DMS53 (cell line): ENCODE measurements around the gene SPPL2A.

Experiments
- DNase-seq: peaks from one replicate; lab custom pipeline; 2025; lab: John Stamatoyannopoulos, UW

SPPL2A gene

GRCh38 chr15:50686469-50687301 is 78.8 kb downstream of the SPPL2A start, which contains the start of gene TRPM7:
TRPM7 (minus strand) TSS chr15:50686797; CDS start chr15:50686533, 264 bp downstream.
- DNase-seq: peak; percentile 93

- DNase-seq: peak; percentile 79
Measured at GRCh38 chr15:50685976-50686468, 79.5 kb downstream of the SPPL2A start.

- DNase-seq: peak; percentile 19
Measured at GRCh38 chr15:50685191-50685975, 80.1 kb downstream of the SPPL2A start.

GRCh38 chr15:50681467-50681866 is 84.0 kb downstream of the SPPL2A start:
- no peak for DNase-seq

GRCh38 chr15:50676799-50677483 is 88.6 kb downstream of the SPPL2A start:
- DNase-seq: no peak

GRCh38 chr15:50675535-50676144 is 89.9 kb downstream of the SPPL2A start:
- peak; percentile 34 for DNase-seq

- no peak for DNase-seq
Measured at GRCh38 chr15:50670115-50670514, 95.4 kb downstream of the SPPL2A start.

- no peak for DNase-seq
Measured at GRCh38 chr15:50669611-50670010, 95.9 kb downstream of the SPPL2A start.

- DNase-seq: no peak
Measured at GRCh38 chr15:50665938-50666337, 99.6 kb downstream of the SPPL2A start.

- no peak for DNase-seq
Measured at GRCh38 chr15:50655555-50655954, 110.0 kb downstream of the SPPL2A start.

- DNase-seq: no peak
Measured at GRCh38 chr15:50653156-50653743, 112.3 kb downstream of the SPPL2A start.

- no peak for DNase-seq
Measured at GRCh38 chr15:50652671-50653070, 112.8 kb downstream of the SPPL2A start.
